PFSK-1 (cell line): ENCODE data around the gene HEXIM1.

Experiments
- FOXP2 ChIP-seq: optimal IDR thresholded peaks from 2 replicates; pipeline ENCODE3; 2011; ENCODE audit warnings: borderline replicate concordance, control low read depth, inconsistent platforms; ENCODE audit not compliant: insufficient read depth; ENCODE audit errors: extremely low read length, extremely low read depth
- POLR2AphosphoS5 ChIP-seq: IDR thresholded peaks from 2 replicates; pipeline ENCODE4 v1.6.1; 2012; ENCODE audit warnings: low read depth, mild to moderate bottlenecking, control low read depth, low read length, moderate library complexity
- REST ChIP-seq, 2 experiments: IDR thresholded peaks; 2 replicates each; pipeline versions ENCODE4 v1.6.1 to v1.8.0; 2011 to 2012; ENCODE audit warnings: low read depth in 2 of 2, low read length in 2 of 2, control low read depth in 1 of 2, inconsistent platforms in 1 of 2, mild to moderate bottlenecking in 1 of 2, moderate library complexity in 1 of 2; ENCODE audit not compliant: insufficient read depth in 1 of 2
- SIN3A ChIP-seq: IDR thresholded peaks from 2 replicates; pipeline ENCODE4 v1.6.1; 2012; ENCODE audit warnings: mild to moderate bottlenecking, low read length, moderate library complexity, borderline replicate concordance; ENCODE audit not compliant: insufficient read depth
- TAF1 ChIP-seq: IDR thresholded peaks from 2 replicates; pipeline ENCODE4 v1.6.1; 2012; ENCODE audit warnings: low read length, control low read depth, borderline replicate concordance; ENCODE audit not compliant: insufficient read depth

The HEXIM1 gene

GRCh38 chr17:45172541-45173286, 24.4 kb downstream of the HEXIM1 start:
- no peak for TF ChIP-seq SIN3A
- TF ChIP-seq TAF1: no peak
- no peak for TF ChIP-seq REST (IDR thresholded peaks at IDR 0.05; ENCODE audit: insufficient read depth in 1 of 2, low read depth in 2 of 2, low read length in 2 of 2)
- no peak for TF ChIP-seq FOXP2
- no peak for TF ChIP-seq POLR2AphosphoS5

DNA sequence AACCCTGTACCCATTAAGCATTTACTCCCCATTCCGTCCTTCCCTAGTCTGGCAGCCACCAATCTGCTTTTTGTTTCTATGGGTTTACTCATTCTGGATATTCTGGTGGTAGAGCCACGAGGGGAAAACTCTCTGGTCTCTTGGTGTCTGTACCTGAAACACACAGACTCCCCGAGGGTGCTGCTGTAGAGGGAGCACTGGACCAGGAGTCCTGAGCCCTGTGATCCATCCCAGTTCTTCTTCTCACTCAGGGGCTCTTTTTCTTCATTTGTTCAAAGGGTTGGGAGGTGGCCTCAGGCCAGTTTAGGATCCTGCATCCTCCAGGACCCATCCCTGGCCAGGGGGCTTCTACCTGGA, 27.5 kb downstream of the HEXIM1 start:
- TF ChIP-seq TAF1 (no peak), REST (IDR thresholded peaks at IDR 0.05; ENCODE audit: insufficient read depth in 1 of 2, low read depth in 2 of 2, low read length in 2 of 2) (no peak), FOXP2 (no peak), SIN3A (no peak), POLR2AphosphoS5 (no peak)

DNA sequence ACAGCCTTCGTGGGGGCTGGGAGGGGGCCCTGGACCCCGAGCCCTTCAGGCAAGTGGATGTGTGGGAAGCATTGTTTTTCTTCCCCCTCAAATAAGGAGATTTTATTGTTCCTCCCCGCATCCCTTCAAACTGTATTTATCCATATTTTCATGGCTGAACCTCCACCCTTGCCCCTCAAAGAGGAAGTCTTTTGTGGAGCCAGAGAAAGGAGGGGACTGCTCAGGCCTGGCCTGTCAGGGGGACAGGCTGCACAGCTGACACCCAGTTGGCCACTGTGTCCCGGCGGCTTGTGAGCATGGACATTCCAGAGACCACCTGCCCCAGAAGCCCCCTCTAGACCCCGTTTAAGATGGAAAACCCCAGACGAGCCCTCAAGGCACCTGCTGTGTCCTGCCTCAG, 29.3 kb downstream of the HEXIM1 start:
- TF ChIP-seq FOXP2 (no peak), TAF1 (no peak), SIN3A (no peak)

- TF ChIP-seq REST (IDR thresholded peaks at IDR 0.05; ENCODE audit: insufficient read depth in 1 of 2, low read depth in 2 of 2, low read length in 2 of 2) (no peak), FOXP2 (no peak), TAF1 (no peak)
Measured at GRCh38 chr17:45184144-45184543, 35.9 kb downstream of the HEXIM1 start.

DNA sequence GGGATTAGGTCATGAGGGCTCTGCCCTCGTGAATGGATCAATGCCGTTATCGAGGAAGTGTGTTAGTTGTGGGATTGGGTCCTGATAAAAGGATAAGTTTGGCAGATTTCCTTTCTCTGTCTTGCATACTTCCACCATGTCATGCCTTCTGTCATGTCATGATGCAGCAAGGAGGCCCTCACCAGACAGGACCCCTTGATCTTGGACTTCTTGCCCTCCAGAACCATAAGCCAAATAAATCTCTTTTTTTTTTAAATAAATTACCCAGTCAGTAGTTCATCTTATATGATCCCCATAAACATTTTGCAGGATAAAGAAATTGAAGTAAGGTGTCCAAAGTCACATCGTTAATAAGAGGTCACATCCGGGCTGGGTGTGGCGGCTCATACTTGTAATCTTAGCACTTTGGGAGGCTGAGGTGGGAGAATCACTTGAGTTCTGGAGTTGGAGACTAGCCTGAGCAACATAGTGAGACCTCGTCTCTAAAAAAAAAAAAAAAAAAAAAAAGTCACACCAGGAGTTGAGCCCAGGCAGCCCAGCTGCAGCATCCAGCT, 38.6 kb downstream of the HEXIM1 start:
- no peak for TF ChIP-seq FOXP2
- no peak for TF ChIP-seq SIN3A
- no peak for TF ChIP-seq POLR2AphosphoS5
- TF ChIP-seq TAF1: no peak
- TF ChIP-seq REST (IDR thresholded peaks at IDR 0.05; ENCODE audit: insufficient read depth in 1 of 2, low read depth in 2 of 2, low read length in 2 of 2): no peak
